HG03432 (cell line): ENCODE data around the gene TMEM129.

Source experiments
- ATAC-seq: cut with Tn5 transposase; IDR thresholded peaks from one replicate; pipeline ENCODE4 v1.9.1; 2021; ENCODE audit warnings: mild to moderate bottlenecking, moderate library complexity; ENCODE audit not compliant: unreplicated experiment

The TMEM129 gene, protein sequence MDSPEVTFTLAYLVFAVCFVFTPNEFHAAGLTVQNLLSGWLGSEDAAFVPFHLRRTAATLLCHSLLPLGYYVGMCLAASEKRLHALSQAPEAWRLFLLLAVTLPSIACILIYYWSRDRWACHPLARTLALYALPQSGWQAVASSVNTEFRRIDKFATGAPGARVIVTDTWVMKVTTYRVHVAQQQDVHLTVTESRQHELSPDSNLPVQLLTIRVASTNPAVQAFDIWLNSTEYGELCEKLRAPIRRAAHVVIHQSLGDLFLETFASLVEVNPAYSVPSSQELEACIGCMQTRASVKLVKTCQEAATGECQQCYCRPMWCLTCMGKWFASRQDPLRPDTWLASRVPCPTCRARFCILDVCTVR

DNA sequence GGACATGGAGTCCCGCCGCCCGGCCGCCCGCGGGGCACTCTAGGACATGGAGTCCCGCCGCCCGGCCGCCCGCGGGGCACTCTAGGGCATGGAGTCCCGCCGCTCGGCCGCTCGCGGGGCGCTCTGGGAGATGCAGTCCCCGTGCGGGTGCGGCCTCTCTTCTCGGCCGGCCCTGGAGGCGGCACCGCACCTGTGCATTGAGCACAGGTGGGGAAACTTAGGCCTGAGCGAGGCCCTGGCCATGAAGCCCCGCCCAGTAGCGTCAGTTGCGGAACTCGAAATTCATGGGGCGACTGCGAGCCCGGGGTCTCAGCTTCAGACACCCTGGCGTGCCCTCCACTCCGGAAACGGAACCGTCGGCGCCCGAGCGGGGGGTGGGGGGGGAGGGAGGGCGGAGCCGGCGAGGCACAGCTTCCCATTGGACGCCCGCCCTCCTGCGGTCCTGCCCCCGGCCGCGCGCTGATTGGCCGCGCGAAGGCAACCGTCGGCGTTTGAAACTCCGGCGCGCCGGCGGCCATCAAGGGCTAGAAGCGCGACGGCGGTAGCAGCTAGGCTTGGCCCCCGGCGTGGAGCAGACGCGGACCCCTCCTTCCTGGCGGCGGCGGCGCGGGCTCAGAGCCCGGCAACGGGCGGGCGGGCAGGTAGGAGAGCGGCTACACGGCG, at the start of gene TMEM129, which contains the start of gene TACC3:
Gene TMEM129 (minus strand): TSS at position 321 of the 663 bp plus-strand sequence. CDS start 486 bp downstream, outside the sequence.
Gene TACC3 (plus strand): TSS at position 519 of the 663 bp plus-strand sequence. CDS start 1,901 bp downstream, outside the sequence.
- ATAC-seq = peak; percentile 72

GRCh38 chr4:1770791-1771231, 49.7 kb upstream of the TMEM129 start:
- ATAC-seq = no peak

GRCh38 chr4:1770245-1770644, 49.1 kb upstream of the TMEM129 start:
- ATAC-seq = no peak

- no peak for ATAC-seq
Observed at GRCh38 chr4:1769692-1770091, 48.6 kb upstream of the TMEM129 start.

- no peak for ATAC-seq
Observed at GRCh38 chr4:1768367-1769034, 47.4 kb upstream of the TMEM129 start.

- ATAC-seq = no peak
Observed at GRCh38 chr4:1767770-1768366, 46.7 kb upstream of the TMEM129 start.

GRCh38 chr4:1767061-1767769, 46.1 kb upstream of the TMEM129 start:
- no peak for ATAC-seq

DNA sequence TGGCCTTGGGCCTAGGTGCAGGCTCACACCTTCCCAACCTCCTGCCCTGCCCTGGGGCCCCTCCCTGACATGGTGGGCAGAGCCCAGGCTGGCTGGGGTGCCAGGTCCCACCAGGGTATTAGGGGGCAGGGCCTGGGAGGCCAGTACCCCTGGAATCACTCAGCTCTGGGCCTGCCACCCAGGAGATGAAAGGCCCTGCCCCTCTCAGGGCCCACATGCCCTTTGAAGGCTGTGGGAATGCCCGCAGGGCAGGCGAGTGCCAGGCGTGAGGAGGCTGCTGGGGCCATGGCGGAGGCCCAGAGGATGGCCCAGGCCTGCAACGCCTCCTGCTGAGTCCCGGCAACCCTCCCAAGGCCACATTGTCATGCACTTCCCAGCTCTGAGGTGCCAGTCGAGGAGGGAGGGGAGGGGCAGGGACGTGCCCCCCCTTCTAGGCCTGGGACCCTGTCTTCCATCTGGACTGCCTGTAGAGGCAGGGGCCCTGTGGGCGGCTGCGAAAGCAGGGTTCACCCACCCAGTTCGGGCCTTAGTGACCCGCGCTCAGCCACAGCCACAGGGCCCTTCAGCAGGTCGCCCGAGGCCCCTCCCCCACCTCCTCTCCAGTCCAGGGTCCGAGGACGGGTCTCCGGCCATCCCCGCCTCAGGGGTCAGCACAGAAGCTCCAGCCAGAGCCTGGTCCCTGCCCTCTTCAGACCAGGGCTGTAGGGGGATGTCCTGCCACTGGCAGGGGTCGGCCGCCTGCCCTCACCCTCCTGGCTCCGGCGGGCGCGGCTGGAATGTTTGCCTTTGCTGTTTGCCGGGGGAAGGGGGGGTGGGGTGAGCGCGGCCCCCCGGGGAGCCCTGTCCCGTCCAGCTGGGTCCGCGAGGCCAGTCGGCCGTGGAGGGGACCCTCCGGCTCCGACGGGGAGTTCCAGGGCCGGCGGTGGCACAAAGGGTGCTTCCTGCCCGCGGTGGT, 45.3 kb upstream of the TMEM129 start:
- ATAC-seq = no peak

- ATAC-seq = no peak
Observed at GRCh38 chr4:1765409-1766072, 44.4 kb upstream of the TMEM129 start.

DNA sequence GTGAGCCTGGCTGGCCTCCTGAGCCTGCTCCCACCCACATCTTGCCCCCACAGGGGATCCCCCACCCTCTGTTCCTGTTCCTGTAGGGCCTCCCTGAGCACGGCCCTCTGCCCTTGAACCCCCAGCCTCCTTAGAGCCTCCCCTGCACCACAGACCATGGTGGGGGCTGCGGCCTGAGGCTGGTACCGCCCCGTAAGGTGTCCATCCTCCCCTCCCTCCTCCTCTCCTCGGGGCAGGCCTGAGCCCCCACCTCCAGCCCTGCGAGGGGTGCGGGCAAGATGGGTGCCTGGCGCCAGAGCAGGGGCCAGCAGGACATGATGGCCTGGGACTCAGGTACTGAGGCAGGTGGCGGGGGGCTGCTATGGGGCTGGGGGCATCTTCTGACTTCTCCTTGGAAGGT, 43.5 kb upstream of the TMEM129 start:
- ATAC-seq = no peak

GRCh38 chr4:1763550-1764080, 42.5 kb upstream of the TMEM129 start:
- no peak for ATAC-seq

GRCh38 chr4:1763070-1763549, 42.0 kb upstream of the TMEM129 start:
- no peak for ATAC-seq

GRCh38 chr4:1762264-1763010, 41.3 kb upstream of the TMEM129 start:
- no peak for ATAC-seq

DNA sequence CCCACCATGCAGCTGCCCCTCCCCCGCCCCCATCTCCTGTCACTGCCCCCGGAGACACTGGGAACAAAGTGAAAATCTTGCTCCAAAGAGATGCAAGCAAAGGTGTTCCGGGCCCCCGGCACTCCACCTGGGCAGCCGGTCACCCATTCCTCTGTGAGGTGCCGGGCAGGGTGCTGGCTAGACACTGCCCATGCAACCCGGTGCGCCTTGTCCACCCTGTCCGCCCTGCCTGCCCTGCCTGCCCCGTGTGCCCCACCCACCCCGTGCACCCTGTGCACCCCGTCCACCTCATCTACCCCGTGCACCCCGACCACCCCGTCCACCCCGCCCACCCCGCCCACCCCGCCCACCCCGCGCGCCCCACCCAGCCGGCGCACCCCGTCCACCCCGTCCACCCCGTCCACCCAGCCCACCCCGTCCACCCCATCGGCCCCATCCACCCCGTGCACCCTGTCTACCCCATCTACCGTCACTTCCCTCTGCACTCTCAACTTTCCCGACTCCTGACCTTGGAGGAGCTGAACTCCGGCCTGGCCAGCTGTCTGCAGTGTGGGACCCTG, 40.1 kb upstream of the TMEM129 start:
- ATAC-seq = no peak

DNA sequence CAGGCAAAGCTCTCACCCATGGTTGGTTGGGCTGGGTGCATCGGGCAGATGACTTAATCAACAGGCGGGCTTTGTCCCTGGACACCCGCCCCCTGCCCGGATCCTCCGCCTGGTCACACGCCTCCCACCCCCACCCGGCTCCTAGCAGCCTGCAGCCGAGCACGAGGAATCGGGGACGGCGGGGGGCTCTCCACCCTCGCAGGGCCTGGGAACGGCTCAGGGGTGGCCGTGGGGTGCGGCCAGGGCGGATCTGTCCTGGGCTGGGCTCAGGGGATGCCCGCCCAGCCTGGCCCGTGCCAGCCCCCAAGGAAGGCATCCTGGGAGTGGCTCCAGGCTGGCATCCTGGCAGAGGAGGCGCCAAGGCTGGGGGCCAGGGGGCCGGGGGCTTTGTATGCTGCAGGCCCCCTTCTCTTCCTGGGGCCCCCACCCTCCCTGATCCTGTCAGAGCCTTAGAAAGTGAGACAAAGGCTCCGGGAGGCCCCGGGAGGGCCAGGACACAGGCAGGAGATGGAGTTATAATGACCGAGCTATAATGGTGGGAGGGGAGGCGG, 39.5 kb upstream of the TMEM129 start:
- ATAC-seq = no peak

DNA sequence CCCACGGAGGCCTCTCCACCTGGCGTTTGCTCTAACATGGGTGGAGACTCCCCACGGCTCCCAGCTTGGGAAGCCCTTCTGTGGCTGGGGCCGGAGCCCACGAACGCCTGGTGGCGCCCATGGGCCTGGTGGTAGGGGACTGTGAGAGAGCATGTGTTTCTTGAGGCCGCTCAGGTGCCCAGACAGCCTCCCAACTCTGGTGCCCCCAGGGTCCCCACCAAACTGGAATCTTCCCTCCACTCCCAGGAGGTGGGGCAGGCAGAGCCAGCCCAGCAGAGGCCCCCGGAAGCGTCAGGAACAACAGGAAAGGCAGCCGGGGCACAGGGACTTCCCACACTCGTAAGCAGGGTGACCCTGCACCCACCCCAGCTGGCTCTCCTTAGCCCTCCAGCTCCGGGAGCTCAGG, 38.7 kb upstream of the TMEM129 start:
- no peak for ATAC-seq

- no peak for ATAC-seq
Observed at GRCh38 chr4:1759170-1759817, 38.2 kb upstream of the TMEM129 start.
